HG02759 (cell line): ENCODE data around the gene RPTOR.
"Not testable (repeated sequence)": the region's sequence is repeated elsewhere in the genome, so short reads cannot be mapped to it uniquely, and the experiment has no call there.

Source experiments
- ATAC-seq: cut with Tn5 transposase; IDR thresholded peaks from one replicate; pipeline ENCODE4 v1.9.1; 2021; ENCODE audit warnings: mild to moderate bottlenecking, moderate library complexity; ENCODE audit not compliant: unreplicated experiment

RPTOR gene

GRCh38 chr17:80803451-80804428, 259.1 kb downstream of the RPTOR start:
- no peak for ATAC-seq

- ATAC-seq = no peak
These were observed 259.8 kb downstream of the RPTOR start for GRCh38 chr17:80804466-80804865.

GRCh38 chr17:80805032-80805751, 260.6 kb downstream of the RPTOR start:
- no peak for ATAC-seq

- ATAC-seq = no peak
These were observed 262.4 kb downstream of the RPTOR start for GRCh38 chr17:80807014-80807413.

GRCh38 chr17:80807882-80808281, 263.2 kb downstream of the RPTOR start:
- ATAC-seq = no peak

GRCh38 chr17:80811181-80812105, 266.8 kb downstream of the RPTOR start:
- ATAC-seq = no peak

GRCh38 chr17:80812362-80813088, 267.9 kb downstream of the RPTOR start:
- no peak for ATAC-seq

- ATAC-seq = no peak
These were observed 268.7 kb downstream of the RPTOR start for GRCh38 chr17:80813318-80813717.

GRCh38 chr17:80814491-80814890, 269.9 kb downstream of the RPTOR start:
- no peak for ATAC-seq

GRCh38 chr17:80815151-80815681, 270.6 kb downstream of the RPTOR start:
- no peak for ATAC-seq

- not testable (repeated sequence) for ATAC-seq
These were observed 271.1 kb downstream of the RPTOR start for GRCh38 chr17:80815718-80816117.

GRCh38 chr17:80816241-80817103, 271.8 kb downstream of the RPTOR start:
- ATAC-seq = no peak

GRCh38 chr17:80817321-80817845, 272.7 kb downstream of the RPTOR start:
- ATAC-seq = no peak

- ATAC-seq = no peak
These were observed 273.2 kb downstream of the RPTOR start for GRCh38 chr17:80817861-80818260.

- ATAC-seq = no peak
These were observed 274.2 kb downstream of the RPTOR start for GRCh38 chr17:80818871-80819270.

- ATAC-seq = no peak
These were observed 275.0 kb downstream of the RPTOR start for GRCh38 chr17:80819422-80820164.

- ATAC-seq = no peak
These were observed 275.7 kb downstream of the RPTOR start for GRCh38 chr17:80820331-80820730.

GRCh38 chr17:80821546-80821945, 276.9 kb downstream of the RPTOR start:
- ATAC-seq = no peak
